Lower leg skin (tissue), 4 donors: ENCODE data around the gene IL2RG. TPM values are rescaled to one million over a fixed set of nuclear protein-coding genes. Genes with fewer than 3 reads are reported as not detected.
A peak's percentile ranks its signal among the peaks of the same experiment; 100 is the strongest.

ENCODE experiments used
- DNase-seq, 2 donors: peaks; one replicate each; pipeline ENCODE4 v3.0.0-alpha.2; 2019; ENCODE audit warnings: low spot score in 2 of 2
- H3K4me3 ChIP-seq: fragments of 200-600 bp; sonication (generic); 2 replicates; pipeline ENCODE4 v1.5.1; 2017; ENCODE audit warnings: mild to moderate bottlenecking, low read depth; ENCODE audit not compliant: poor library complexity, severe bottlenecking
- CTCF ChIP-seq, 3 donors: fragments of 450-650 bp; IDR thresholded peaks; one replicate each; pipeline ENCODE4 v1.5.1; 2016; ENCODE audit warnings: antibody characterized with exemption in 3 of 3, mild to moderate bottlenecking in 3 of 3, moderate library complexity in 2 of 3
- POLR2A ChIP-seq, 2 donors: fragments of 450-650 bp; IDR thresholded peaks; one replicate each; pipeline ENCODE4 v1.6.1; 2016 to 2017; ENCODE audit warnings: antibody characterized with exemption in 2 of 2, mild to moderate bottlenecking in 1 of 2, moderate library complexity in 1 of 2
- WGBS, 2 donors: methylation state at CpG; one replicate each; pipeline ENCODE4 v1.1.5; 2018; 5-methylcytosine and 5-hydroxymethylcytosine counted together
- intact Hi-C: fragments of 100-400 bp; cut with DNase I; formaldehyde crosslinking; loops from one replicate; pipeline ENCODE4 v1.15.0; 2023; ENCODE audit warnings: low total_unique reads
- total RNA-seq, 4 donors: library from RNA; depleted of rRNA; stranded (reverse); fragments of >200 nt; gene quantifications; one replicate each; pipeline ENCODE4 v1.1.0, GENCODE V29; 2016

Gene IL2RG
- total RNA-seq, 4 donors from 2014 or later = 7.0 to 19.8 (median 10.6) TPM

- DNase-seq = no peak
- 73 to 74% methylated on average over 6 of the region's 6 CpGs for WGBS, 2 donors
- no peak for TF ChIP-seq POLR2A (IDR thresholded peaks at IDR 0.05)
- no peak for TF ChIP-seq CTCF (IDR thresholded peaks at IDR 0.05)
- H3K4me3 ChIP-seq = no peak overlapping the region
- intact Hi-C loops = no loop called here
Observed at GRCh38 chrX:71140440-71140839, 29.1 kb upstream of the IL2RG start.

- intact Hi-C loops = no loop called here
- no peak for DNase-seq
- H3K4me3 ChIP-seq = no peak overlapping the region
- 84 to 100% methylated on average over 1 to 4 of the region's 4 CpGs for WGBS, 2 donors
- TF ChIP-seq CTCF (IDR thresholded peaks at IDR 0.05) (no peak), POLR2A (IDR thresholded peaks at IDR 0.05) (no peak)
Observed at GRCh38 chrX:71131510-71131909, 20.1 kb upstream of the IL2RG start.

GRCh38 chrX:71128915-71129765, 17.8 kb upstream of the IL2RG start:
- TF ChIP-seq CTCF (IDR thresholded peaks at IDR 0.05) (no peak), POLR2A (IDR thresholded peaks at IDR 0.05) (no peak)
- 36% methylated on average over 18 of the region's 18 CpGs for WGBS, 2 donors
- H3K4me3 ChIP-seq = no peak overlapping the region
- DNase-seq = peak; percentile 47 to 93
- intact Hi-C loops = no loop called here

- TF ChIP-seq CTCF (IDR thresholded peaks at IDR 0.05) (no peak), POLR2A (IDR thresholded peaks at IDR 0.05) (no peak)
- no peak for DNase-seq
- intact Hi-C loops = no loop called here
- 73 to 86% methylated on average over 10 to 12 of the region's 12 CpGs for WGBS, 2 donors
- no peak overlapping the region for H3K4me3 ChIP-seq
Observed at GRCh38 chrX:71128166-71128833, 16.9 kb upstream of the IL2RG start.

GRCh38 chrX:71118985-71119535, 7.7 kb upstream of the IL2RG start:
- 2 to 24% methylated on average over 17 of the region's 17 CpGs for WGBS, 2 donors
- TF ChIP-seq CTCF (IDR thresholded peaks at IDR 0.05) (no peak), POLR2A (IDR thresholded peaks at IDR 0.05) (no peak)
- intact Hi-C loops = no loop called here
- DNase-seq = no peak
- H3K4me3 ChIP-seq = peak overlapping the region; percentile 63
